ENCODE measurements around the gene TENM3. TPM values are rescaled to one million over a fixed set of nuclear protein-coding genes. Genes with fewer than 3 reads are reported as not detected.

TENM3 gene
- polyA plus RNA-seq, 1 experiment: 54.9 TPM

DNA sequence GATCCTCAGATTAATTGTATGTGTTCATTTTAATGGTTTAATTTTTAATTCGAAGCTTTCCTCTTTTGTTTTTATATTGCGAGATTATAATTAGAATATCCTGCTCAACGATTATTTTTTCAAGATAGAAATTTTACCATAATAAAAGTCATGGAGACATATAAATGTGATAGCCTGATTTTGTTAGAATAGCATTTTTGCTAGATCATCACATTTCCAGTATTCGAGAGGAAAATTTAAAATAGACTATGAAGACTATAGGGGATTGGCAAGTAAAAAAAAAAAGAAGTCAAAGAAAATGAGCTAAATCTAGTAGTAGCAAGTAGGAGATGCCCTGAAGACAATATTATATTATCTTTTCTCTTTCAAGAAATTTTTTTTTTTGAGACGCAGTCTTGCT, 60.6 kb downstream of the TENM3 start:
- ChIA-PET POLR2A (no interaction called here), CTCF (interaction anchor here (0.6 kb wide), 1 partner anchor 229 kb away, joined by 3 read pairs; no protein-coding TSS in a partner anchor)
- DNase-seq (ENCODE audit: low read depth, low spot score): no peak
- Histone ChIP-seq H3K4me3 (ENCODE audit: low read depth, low read length) (no peak overlapping the region), H3K27ac (ENCODE audit: low read depth, low read length) (no peak overlapping the region), H3K9me3 (ENCODE audit: control insufficient read depth, insufficient read depth, low read length) (no peaks in the 10 kb centered on the region), H3K27me3 (ENCODE audit: control insufficient read depth, insufficient read depth, low read length) (no peaks in the 10 kb centered on the region)
- TF ChIP-seq, protein P1, sequence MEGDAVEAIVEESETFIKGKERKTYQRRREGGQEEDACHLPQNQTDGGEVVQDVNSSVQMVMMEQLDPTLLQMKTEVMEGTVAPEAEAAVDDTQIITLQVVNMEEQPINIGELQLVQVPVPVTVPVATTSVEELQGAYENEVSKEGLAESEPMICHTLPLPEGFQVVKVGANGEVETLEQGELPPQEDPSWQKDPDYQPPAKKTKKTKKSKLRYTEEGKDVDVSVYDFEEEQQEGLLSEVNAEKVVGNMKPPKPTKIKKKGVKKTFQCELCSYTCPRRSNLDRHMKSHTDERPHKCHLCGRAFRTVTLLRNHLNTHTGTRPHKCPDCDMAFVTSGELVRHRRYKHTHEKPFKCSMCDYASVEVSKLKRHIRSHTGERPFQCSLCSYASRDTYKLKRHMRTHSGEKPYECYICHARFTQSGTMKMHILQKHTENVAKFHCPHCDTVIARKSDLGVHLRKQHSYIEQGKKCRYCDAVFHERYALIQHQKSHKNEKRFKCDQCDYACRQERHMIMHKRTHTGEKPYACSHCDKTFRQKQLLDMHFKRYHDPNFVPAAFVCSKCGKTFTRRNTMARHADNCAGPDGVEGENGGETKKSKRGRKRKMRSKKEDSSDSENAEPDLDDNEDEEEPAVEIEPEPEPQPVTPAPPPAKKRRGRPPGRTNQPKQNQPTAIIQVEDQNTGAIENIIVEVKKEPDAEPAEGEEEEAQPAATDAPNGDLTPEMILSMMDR (IDR thresholded peaks at IDR 0.05; ENCODE audit: low read depth, low read length): no peak

DNA sequence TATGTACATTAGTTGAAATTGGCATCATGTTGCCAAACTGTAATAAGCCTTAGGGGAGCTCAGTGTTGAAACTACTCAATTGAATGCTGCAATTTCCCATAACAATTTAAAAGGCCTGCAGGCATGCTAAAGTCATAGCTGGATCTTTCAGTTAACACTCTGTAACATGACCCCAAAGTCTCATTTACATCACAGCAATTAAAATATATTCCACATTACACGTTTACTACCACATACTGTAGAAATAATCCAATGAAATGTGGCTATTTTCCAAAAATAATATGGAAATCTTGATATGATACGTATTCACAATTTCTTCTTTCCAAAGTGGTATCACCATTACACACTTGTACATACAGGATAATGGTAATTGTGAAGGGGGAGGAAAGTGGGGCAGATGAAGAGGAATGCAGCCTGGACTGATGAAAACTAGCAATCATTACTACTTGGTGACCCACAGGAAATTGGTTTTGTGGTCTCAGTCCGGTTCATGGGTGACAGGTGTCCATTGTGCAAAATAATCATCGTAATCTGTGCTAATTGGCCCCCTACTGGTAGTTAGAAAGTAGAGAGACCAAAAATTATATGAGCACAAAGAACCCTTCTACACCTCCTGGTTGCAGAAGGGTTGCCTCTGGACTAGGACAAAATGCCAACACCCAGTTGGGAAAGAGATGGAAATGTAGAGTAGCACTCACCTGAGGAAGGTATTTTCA, 63.7 kb downstream of the TENM3 start:
- no peak for DNase-seq (ENCODE audit: low read depth, low spot score)
- POLR2A ChIA-PET: no interaction called here
- Histone ChIP-seq H3K27me3 (ENCODE audit: control insufficient read depth, insufficient read depth, low read length) (no peaks in the 10 kb centered on the region), H3K4me3 (ENCODE audit: low read depth, low read length) (no peak overlapping the region), H3K9me3 (ENCODE audit: control insufficient read depth, insufficient read depth, low read length) (no peaks in the 10 kb centered on the region), H3K27ac (ENCODE audit: low read depth, low read length) (no peak overlapping the region)
- TF ChIP-seq, protein P1 (IDR thresholded peaks at IDR 0.05; ENCODE audit: low read depth, low read length): peak; percentile 32; the same call in 1 of the 2 replicates
- CTCF ChIA-PET: interaction anchor here (0.6 to 1.4 kb wide), 2 partner anchors 11 to 110 kb away, joined by 3 to 5 read pairs; no protein-coding TSS in a partner anchor

DNA sequence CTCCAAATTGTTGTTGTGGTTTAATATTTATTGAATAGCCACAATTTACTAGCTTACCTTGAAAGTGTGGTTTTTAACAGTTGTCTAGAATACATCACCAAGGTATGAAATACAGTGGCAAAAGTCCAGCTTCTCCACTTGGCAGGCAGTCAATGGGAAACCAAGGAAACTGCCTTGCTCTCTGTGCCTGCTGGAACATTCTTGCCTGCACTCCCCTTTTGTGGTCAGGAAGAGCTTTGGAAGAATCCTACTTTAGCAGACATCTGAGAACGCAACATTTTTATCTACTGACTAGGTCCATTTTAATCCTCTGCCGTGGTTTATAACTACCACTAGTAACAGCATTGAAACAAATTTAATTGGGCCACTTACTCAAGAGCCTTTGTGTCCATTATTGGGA, 64.5 kb downstream of the TENM3 start:
- POLR2A ChIA-PET: no interaction called here
- H3K27ac ChIP-seq (ENCODE audit: low read depth, low read length): peak overlapping the region; percentile 87
- no peaks in the 10 kb centered on the region for H3K27me3 ChIP-seq (ENCODE audit: control insufficient read depth, insufficient read depth, low read length)
- peak; percentile 91 for DNase-seq (ENCODE audit: low read depth, low spot score)
- no peak overlapping the region for H3K4me3 ChIP-seq (ENCODE audit: low read depth, low read length)
- CTCF ChIA-PET: interaction anchor here (0.5 to 1.4 kb wide), 2 partner anchors 10 to 139 kb away, joined by 4 to 5 read pairs; no protein-coding TSS in a partner anchor
- TF ChIP-seq, protein P1 (IDR thresholded peaks at IDR 0.05; ENCODE audit: low read depth, low read length): no peak
- H3K9me3 ChIP-seq (ENCODE audit: control insufficient read depth, insufficient read depth, low read length): no peaks in the 10 kb centered on the region

DNA sequence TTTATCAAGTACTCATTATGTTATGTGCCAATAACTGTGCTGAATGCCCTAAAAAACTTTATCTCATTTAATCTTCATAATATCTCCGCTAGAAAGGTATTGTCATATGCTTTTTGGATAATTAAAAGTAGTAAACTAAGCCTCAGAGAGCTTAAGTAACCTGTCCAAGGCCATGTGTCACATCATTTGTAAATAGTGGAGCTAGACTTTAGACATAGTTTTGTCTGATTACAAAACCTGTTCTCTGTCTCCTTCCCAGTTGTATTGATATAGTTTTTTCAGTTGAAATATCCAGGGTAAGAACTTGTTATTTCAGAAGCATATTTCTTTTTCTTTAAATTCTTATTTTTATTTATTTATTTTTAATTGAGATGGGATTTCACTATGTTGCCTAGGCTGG, 66.7 kb downstream of the TENM3 start:
- ChIA-PET CTCF (interaction anchor here (1.0 kb wide), 1 partner anchor 16 kb away, joined by 3 read pairs; no protein-coding TSS in a partner anchor), POLR2A (no interaction called here)
- DNase-seq (ENCODE audit: low read depth, low spot score): no peak
- no peak overlapping the region for H3K27ac ChIP-seq (ENCODE audit: low read depth, low read length)
- TF ChIP-seq, protein P1 (IDR thresholded peaks at IDR 0.05; ENCODE audit: low read depth, low read length): no peak
- H3K9me3 ChIP-seq (ENCODE audit: control insufficient read depth, insufficient read depth, low read length): peaks cover 5% of the 10 kb centered on the region
- no peak overlapping the region for H3K4me3 ChIP-seq (ENCODE audit: low read depth, low read length)
- H3K27me3 ChIP-seq (ENCODE audit: control insufficient read depth, insufficient read depth, low read length): no peaks in the 10 kb centered on the region

DNA sequence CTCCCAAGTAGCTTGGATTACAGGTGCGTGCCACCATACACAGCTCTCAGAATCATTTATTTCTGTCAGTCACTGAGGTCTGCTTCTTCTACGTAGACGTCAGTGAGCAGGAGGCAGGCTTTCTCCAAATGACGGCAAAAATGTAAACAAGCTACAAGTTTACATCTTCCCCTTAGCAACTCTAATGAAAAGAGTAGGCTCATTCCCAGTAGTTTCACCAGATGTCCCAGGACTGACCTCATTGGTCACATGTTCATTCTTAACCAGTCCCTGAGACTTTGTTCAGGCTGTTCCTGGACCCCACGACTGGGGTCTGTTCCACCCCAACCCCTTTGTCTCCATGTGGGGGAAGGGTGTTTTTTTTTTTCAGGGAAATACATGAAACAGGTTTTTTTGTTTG, 67.1 kb downstream of the TENM3 start:
- peak; percentile 27 for DNase-seq (ENCODE audit: low read depth, low spot score)
- H3K27ac ChIP-seq (ENCODE audit: low read depth, low read length): no peak overlapping the region
- H3K9me3 ChIP-seq (ENCODE audit: control insufficient read depth, insufficient read depth, low read length): peaks cover 5% of the 10 kb centered on the region
- H3K27me3 ChIP-seq (ENCODE audit: control insufficient read depth, insufficient read depth, low read length): no peaks in the 10 kb centered on the region
- CTCF ChIA-PET: no interaction called here
- POLR2A ChIA-PET: no interaction called here
- TF ChIP-seq, protein P1 (IDR thresholded peaks at IDR 0.05; ENCODE audit: low read depth, low read length): no peak
- no peak overlapping the region for H3K4me3 ChIP-seq (ENCODE audit: low read depth, low read length)
